GM18517 (cell line): Measurements from ENCODE around the gene ARL16.

Source experiments
- ATAC-seq: cut with Tn5 transposase; IDR thresholded peaks from one replicate; pipeline ENCODE4 v1.9.1; 2021; ENCODE audit warnings: mild to moderate bottlenecking, moderate library complexity; ENCODE audit not compliant: unreplicated experiment

ARL16 gene

GRCh38 chr17:81713004-81713555 is 29.5 kb upstream of the ARL16 start:
- no peak for ATAC-seq

DNA sequence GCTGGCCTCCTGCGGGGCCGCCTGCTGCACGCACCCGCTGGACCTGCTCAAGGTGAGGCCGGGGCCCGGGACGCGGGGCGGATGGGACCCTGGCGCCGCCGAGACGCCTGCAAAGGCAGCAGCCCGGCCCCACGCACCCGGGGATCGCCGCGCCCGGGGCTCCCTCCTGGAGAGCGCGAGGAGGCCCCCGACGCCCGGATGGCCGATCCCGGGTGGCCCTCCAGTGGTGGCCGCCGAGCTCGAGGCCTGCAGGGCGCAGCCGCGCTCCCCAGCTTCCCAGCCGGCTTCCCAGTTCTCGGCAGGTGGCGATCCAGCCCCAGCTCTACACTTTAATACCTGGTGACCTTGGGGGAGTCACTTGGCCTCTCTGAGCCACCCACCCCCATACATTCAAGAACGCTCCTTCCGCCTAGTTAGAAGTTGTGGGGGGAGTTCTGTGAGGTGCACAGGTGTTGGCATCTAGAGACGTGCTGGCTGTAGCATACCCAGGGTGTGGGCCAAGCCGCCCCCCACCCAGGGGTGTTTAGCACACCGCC is 28.9 kb upstream of the ARL16 start:
- no peak for ATAC-seq

DNA sequence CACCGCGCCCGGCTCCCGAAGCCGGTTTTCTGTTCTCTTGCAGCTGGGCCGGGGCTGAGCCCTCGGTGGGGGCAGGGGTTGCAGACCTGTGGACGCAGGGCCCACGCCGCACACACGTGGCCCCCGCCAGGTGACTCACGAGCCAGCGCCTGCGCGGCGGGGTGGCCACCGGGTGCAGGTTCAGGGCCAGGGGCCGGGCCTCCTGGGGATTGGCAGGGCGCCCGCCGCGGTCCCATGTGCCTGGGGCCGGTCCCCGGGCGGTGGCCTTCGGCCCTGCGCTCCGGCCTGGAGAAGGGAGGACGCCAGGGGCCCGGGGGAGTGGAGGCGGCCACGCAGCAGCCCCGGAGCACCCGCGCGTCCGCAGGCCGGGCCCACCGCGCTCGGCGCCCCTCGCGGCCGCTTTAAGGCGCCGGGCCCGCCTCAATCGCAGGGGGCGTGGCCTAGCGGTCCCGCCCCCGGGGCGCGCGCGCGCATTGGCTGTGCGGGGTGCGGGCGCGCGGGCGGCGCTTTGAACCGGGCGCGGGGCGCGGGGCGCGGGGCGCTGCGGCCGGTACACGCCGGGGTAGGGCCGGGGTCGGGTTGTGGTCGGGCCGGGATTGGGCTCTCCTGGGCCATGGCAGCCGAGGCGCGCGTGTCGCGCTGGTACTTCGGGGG is 28.3 kb upstream of the ARL16 start, which contains the start of gene SLC25A10:
Gene SLC25A10, plus strand, starts transcription at position 471 of the 654 bp plus-strand sequence. Its CDS starts 143 bp downstream, at position 614.
- peak; percentile 54 for ATAC-seq

GRCh38 chr17:81710514-81711308 is 27.1 kb upstream of the ARL16 start:
- ATAC-seq = no peak

GRCh38 chr17:81708739-81709185 is 25.2 kb upstream of the ARL16 start:
- no peak for ATAC-seq

- ATAC-seq = no peak
Observed at GRCh38 chr17:81707725-81708646, 24.4 kb upstream of the ARL16 start.

- no peak for ATAC-seq
Observed at GRCh38 chr17:81706757-81707624, 23.4 kb upstream of the ARL16 start.

- no peak for ATAC-seq
Observed at GRCh38 chr17:81706232-81706611, 22.6 kb upstream of the ARL16 start.

DNA sequence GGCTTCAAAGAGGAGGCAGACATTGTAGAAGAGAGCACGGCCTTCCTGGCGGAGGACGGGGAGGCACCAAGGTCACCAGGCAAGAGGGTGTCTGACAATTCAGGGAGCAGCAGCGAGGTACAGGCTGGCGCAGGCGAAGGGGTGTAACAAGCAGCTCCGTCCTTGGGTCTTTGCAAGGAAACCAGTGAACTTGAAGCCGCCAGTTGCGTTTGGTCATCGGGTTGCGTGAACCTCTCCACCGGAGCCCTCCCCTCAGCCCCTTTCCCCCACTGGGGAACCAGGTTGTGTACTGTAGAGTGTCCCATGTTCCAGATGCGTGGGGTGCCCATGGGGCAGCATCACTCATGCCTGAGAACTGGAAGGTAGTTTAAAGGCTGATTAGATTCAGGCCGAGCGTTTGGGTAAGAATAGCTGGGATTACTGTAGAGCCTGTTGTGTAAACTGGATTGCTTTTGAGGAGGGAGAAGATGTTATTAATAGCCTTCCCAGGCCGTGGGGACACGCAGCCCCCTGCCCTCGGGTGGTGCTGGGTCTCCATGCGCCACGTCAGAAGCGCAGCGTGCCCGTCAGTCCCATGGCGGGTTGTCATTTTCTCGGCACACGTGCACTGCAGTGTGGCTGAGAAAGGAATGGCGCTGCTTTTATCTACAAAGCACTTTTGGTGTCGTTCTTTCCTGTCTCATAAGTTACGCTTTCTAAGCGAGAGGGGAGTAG is 22.1 kb upstream of the ARL16 start:
- ATAC-seq = no peak

GRCh38 chr17:81703747-81704654 is 20.4 kb upstream of the ARL16 start:
- no peak for ATAC-seq

- ATAC-seq = peak; percentile 88
Observed at GRCh38 chr17:81702934-81703746, 19.5 kb upstream of the ARL16 start, which contains the start of gene MRPL12. Gene MRPL12, plus strand, starts transcription at chr17:81703367. Its CDS starts 135 bp downstream, at chr17:81703502.

DNA sequence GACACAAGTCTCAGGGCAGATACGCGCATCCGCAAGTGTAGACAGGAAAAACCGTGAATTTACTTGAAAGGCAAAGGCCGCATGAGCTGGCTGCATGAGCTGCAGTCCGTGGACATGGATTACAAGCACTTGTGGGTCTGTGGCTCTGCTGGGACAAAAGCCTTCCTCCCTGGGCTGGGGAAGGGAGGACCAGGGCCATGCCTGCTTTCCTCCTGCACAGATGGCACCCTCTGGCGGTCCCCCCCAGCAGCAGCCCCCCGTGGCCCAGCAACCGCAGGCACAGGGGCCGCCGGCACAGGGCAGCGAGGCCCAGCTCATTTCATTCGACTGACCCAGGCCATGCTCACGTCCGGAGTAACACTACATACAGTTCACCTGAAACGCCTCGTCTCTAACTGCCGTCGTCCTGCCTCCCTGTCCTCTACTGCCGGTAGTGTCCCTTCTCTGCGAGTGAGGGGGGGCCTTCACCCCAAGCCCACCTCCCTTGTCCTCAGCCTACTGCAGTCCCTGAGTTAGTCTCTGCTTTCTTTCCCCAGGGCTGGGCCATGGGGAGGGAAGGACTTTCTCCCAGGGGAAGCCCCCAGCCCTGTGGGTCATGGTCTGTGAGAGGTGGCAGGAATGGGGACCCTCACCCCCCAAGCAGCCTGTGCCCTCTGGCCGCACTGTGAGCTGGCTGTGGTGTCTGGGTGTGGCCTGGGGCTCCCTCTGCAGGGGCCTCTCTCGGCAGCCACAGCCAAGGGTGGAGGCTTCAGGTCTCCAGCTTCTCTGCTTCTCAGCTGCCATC is 17.9 kb upstream of the ARL16 start:
- ATAC-seq = no peak

- no peak for ATAC-seq
Observed at GRCh38 chr17:81700353-81701287, 17.0 kb upstream of the ARL16 start.

DNA sequence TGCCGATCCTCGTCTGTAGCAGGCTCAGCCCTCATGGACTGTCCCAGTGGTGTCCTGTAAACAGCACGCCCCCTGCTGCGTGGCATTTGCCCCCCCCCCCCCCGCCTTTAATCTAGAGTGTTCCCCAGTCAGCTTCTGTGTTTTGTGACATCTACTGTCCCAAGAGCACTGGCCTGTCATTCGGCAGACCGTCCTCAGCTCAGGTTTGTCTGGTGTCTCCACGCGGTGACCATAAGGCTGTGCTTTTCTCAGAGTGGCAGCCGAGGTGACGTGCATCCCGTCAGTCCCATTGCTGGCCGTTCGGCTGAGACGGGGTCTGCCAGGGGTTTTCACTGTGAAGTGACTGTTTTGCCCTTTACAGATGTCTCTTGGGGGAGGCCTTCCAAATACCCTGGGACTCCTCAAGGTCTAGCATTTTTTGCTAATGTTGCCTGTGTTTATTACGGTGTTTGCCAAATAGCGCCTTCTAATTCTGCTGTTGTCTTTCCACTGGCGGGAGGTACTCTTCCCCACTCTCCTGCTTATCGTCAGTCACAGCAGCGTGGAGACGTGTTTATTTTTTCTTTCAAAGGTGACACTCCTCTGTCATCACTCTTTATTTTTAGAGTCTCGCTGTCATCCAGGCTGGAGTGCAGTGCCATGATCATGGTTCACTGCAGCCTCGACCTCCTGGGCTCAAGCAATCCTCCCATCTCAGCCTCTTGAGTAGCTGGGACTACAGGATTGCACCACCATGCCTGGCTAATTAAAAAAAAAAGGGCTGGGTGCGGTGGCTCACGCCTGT is 13.9 kb upstream of the ARL16 start:
- ATAC-seq = no peak
